TTC549 (cell line): Measurements from ENCODE around the gene MYL4.
"Not testable (repeated sequence)": the region's sequence is repeated elsewhere in the genome, so short reads cannot be mapped to it uniquely, and the experiment has no call there.

Source experiments
- FAIRE-seq: peaks from 2 replicates; lab custom pipeline; 2012; peaks lifted over from hg19 to GRCh38; lab: Jason Lieb, UNC

The MYL4 gene

GRCh38 chr17:47221154-47221553, 12.0 kb downstream of the MYL4 start:
- no peak for FAIRE-seq

- no peak for FAIRE-seq
These were observed 12.9 kb downstream of the MYL4 start for GRCh38 chr17:47222047-47222446.

GRCh38 chr17:47223007-47223406, 13.9 kb downstream of the MYL4 start:
- FAIRE-seq: no peak

GRCh38 chr17:47223460-47223859, 14.3 kb downstream of the MYL4 start:
- no peak for FAIRE-seq

- FAIRE-seq: not testable (repeated sequence)
These were observed 14.9 kb downstream of the MYL4 start for GRCh38 chr17:47224077-47224476.

- FAIRE-seq: no peak
These were observed 15.8 kb downstream of the MYL4 start for GRCh38 chr17:47224966-47225365.

GRCh38 chr17:47225436-47225858, 16.3 kb downstream of the MYL4 start:
- no peak for FAIRE-seq

GRCh38 chr17:47225911-47226688, 17.0 kb downstream of the MYL4 start:
- FAIRE-seq: no peak

- FAIRE-seq: no peak
These were observed 18.7 kb downstream of the MYL4 start for GRCh38 chr17:47227862-47228261.

GRCh38 chr17:47229535-47230443, 20.6 kb downstream of the MYL4 start:
- peak; percentile 31 for FAIRE-seq

- FAIRE-seq: no peak
These were observed 21.7 kb downstream of the MYL4 start for GRCh38 chr17:47230864-47231263.

- FAIRE-seq: no peak
These were observed 22.2 kb downstream of the MYL4 start for GRCh38 chr17:47231334-47231733.

GRCh38 chr17:47231866-47232265, 22.7 kb downstream of the MYL4 start:
- no peak for FAIRE-seq

GRCh38 chr17:47232465-47232864, 23.3 kb downstream of the MYL4 start:
- no peak for FAIRE-seq

- no peak for FAIRE-seq
These were observed 26.4 kb downstream of the MYL4 start for GRCh38 chr17:47235506-47235905.

- FAIRE-seq: no peak
These were observed 26.8 kb downstream of the MYL4 start for GRCh38 chr17:47235923-47236322.

- no peak for FAIRE-seq
These were observed 28.7 kb downstream of the MYL4 start for GRCh38 chr17:47237841-47238240.

GRCh38 chr17:47238321-47239010, 29.3 kb downstream of the MYL4 start:
- FAIRE-seq: no peak

- FAIRE-seq: no peak
These were observed 30.4 kb downstream of the MYL4 start for GRCh38 chr17:47239619-47239966.

- no peak for FAIRE-seq
These were observed 31.0 kb downstream of the MYL4 start for GRCh38 chr17:47239967-47240651.

- FAIRE-seq: no peak
These were observed 31.7 kb downstream of the MYL4 start for GRCh38 chr17:47240806-47241205.

- no peak for FAIRE-seq
These were observed 33.5 kb downstream of the MYL4 start for GRCh38 chr17:47242648-47243047.
